ENCODE data around the gene CCDC154. TPM values are rescaled to one million over a fixed set of nuclear protein-coding genes. Genes with fewer than 3 reads are reported as not detected.

CCDC154 gene
- total and polyA plus RNA-seq, 9 of the 15 experiments (the other 6 are each of a cell fraction or from before 2014, with no cell fraction given), result 0.15 to 1.4 (median 0.20) TPM; not detected in 5

DNA sequence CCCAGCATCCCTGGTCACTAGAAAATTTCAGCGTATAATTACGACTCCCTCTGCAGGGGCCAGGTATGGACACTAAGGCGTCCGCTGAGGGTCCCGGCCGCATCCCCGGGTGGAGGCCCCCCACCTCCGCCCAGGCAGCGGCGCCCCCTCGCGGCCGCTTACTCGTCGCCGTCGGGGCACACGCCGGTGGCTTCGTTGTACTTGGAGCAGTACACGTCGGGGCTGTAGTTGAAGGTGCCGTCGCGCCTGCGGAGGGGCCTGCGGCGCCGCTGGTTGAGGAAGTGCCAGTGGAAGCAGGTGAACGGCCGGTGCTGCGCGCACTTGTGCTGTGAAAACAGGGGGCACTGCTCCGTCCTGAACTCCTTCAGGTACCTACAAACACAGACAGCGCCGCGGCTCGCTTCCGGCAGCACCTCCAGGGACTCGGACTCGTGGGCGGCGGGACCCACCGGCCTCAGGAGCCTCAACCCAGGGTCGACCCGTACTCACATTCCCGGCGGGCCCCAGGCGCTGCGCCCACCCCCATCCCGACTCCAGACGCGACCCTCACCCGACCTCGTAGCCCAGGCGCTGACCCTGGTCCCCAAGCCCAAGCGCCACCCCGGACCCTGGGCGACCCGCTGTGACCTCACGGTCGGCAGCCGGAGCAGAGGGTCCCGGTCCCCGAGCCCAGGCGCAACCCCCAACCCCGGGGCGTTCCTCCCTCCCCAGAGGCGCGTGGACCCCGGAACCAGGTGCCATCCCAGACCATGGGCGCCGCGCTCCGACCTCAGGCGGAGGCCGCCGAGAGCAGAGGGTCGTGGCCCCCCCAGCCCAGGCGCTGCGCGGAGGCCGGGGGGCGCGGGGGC is 30.4 kb downstream of the CCDC154 start (continued):
- TF ChIP-seq FOXK1 (CRISPR knock-in tag; IDR thresholded peaks at IDR 0.05; ENCODE audit: borderline replicate concordance) (0 out of 2 replicates have a peak, but pooled peaks have one; percentile 71), ETS1 (conservative IDR thresholded peaks at IDR 0.05; ENCODE audit: control insufficient read depth, low read depth, low read length) (no peak), TRIM25 (IDR thresholded peaks at IDR 0.05; ENCODE audit: borderline replicate concordance) (no peak), FOXA1 (IDR thresholded peaks at IDR 0.05; ENCODE audit: borderline replicate concordance) (no peak), SOX6 (IDR thresholded peaks at IDR 0.05) (no peak), ZNF143 (CRISPR knock-in tag; IDR thresholded peaks at IDR 0.05) (peak; percentile 38; the same call in 1 of the 2 replicates), ZNF324 (CRISPR knock-in tag; IDR thresholded peaks at IDR 0.05) (no peak), ZNF79 (CRISPR knock-in tag; IDR thresholded peaks at IDR 0.05; ENCODE audit: low read depth) (no peak), ZNF445 (CRISPR knock-in tag; IDR thresholded peaks at IDR 0.05; ENCODE audit: low read depth) (no peak), RBFOX2 (IDR thresholded peaks at IDR 0.05; ENCODE audit: low read depth, low read length) (peak; percentile 67), CSDE1 (IDR thresholded peaks at IDR 0.05) (no peak)
- TF ChIP-seq, protein P1, sequence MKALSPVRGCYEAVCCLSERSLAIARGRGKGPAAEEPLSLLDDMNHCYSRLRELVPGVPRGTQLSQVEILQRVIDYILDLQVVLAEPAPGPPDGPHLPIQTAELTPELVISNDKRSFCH (CRISPR knock-in tag; IDR thresholded peaks at IDR 0.05), result no peak
- TF ChIP-seq, protein P1 (tag; IDR thresholded peaks at IDR 0.05), result no peak
- TF ChIP-seq, protein P2, sequence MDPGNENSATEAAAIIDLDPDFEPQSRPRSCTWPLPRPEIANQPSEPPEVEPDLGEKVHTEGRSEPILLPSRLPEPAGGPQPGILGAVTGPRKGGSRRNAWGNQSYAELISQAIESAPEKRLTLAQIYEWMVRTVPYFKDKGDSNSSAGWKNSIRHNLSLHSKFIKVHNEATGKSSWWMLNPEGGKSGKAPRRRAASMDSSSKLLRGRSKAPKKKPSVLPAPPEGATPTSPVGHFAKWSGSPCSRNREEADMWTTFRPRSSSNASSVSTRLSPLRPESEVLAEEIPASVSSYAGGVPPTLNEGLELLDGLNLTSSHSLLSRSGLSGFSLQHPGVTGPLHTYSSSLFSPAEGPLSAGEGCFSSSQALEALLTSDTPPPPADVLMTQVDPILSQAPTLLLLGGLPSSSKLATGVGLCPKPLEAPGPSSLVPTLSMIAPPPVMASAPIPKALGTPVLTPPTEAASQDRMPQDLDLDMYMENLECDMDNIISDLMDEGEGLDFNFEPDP (CRISPR knock-in tag; IDR thresholded peaks at IDR 0.05), result no peak
- TF ChIP-seq, protein P3, sequence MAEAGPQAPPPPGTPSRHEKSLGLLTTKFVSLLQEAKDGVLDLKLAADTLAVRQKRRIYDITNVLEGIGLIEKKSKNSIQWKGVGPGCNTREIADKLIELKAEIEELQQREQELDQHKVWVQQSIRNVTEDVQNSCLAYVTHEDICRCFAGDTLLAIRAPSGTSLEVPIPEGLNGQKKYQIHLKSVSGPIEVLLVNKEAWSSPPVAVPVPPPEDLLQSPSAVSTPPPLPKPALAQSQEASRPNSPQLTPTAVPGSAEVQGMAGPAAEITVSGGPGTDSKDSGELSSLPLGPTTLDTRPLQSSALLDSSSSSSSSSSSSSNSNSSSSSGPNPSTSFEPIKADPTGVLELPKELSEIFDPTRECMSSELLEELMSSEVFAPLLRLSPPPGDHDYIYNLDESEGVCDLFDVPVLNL (CRISPR knock-in tag; IDR thresholded peaks at IDR 0.05; ENCODE audit: low read depth), result no peak
- TF ChIP-seq, protein P4, sequence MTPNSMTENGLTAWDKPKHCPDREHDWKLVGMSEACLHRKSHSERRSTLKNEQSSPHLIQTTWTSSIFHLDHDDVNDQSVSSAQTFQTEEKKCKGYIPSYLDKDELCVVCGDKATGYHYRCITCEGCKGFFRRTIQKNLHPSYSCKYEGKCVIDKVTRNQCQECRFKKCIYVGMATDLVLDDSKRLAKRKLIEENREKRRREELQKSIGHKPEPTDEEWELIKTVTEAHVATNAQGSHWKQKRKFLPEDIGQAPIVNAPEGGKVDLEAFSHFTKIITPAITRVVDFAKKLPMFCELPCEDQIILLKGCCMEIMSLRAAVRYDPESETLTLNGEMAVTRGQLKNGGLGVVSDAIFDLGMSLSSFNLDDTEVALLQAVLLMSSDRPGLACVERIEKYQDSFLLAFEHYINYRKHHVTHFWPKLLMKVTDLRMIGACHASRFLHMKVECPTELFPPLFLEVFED (CRISPR knock-in tag; conservative IDR thresholded peaks at IDR 0.05), result no peak
- TF ChIP-seq, protein P5, sequence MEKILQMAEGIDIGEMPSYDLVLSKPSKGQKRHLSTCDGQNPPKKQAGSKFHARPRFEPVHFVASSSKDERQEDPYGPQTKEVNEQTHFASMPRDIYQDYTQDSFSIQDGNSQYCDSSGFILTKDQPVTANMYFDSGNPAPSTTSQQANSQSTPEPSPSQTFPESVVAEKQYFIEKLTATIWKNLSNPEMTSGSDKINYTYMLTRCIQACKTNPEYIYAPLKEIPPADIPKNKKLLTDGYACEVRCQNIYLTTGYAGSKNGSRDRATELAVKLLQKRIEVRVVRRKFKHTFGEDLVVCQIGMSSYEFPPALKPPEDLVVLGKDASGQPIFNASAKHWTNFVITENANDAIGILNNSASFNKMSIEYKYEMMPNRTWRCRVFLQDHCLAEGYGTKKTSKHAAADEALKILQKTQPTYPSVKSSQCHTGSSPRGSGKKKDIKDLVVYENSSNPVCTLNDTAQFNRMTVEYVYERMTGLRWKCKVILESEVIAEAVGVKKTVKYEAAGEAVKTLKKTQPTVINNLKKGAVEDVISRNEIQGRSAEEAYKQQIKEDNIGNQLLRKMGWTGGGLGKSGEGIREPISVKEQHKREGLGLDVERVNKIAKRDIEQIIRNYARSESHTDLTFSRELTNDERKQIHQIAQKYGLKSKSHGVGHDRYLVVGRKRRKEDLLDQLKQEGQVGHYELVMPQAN (IDR thresholded peaks at IDR 0.05; ENCODE audit: borderline replicate concordance), result no peak
